ENCODE measurements around the gene EVA1A.

DNA sequence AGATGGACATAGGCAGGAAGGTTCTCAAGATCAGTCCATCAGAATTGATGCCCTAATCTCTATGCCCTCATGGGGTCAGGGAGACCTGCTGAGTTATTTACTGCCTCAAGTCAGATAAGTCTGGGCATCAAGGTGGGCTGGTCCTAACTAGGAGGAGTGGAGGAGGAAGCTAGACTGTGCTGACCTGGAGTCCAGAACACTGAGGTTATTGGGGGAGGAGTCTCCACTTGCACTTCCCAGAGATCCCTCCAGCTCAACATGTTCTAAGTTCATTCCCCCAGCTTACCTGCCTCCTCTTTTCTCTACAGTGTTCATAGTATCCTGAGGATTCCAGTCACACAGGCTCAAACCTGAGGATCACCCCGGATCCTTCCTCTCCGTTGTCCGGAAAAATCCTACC lies 19.3 kb downstream of the EVA1A start:
- TF ChIP-seq, protein P1, sequence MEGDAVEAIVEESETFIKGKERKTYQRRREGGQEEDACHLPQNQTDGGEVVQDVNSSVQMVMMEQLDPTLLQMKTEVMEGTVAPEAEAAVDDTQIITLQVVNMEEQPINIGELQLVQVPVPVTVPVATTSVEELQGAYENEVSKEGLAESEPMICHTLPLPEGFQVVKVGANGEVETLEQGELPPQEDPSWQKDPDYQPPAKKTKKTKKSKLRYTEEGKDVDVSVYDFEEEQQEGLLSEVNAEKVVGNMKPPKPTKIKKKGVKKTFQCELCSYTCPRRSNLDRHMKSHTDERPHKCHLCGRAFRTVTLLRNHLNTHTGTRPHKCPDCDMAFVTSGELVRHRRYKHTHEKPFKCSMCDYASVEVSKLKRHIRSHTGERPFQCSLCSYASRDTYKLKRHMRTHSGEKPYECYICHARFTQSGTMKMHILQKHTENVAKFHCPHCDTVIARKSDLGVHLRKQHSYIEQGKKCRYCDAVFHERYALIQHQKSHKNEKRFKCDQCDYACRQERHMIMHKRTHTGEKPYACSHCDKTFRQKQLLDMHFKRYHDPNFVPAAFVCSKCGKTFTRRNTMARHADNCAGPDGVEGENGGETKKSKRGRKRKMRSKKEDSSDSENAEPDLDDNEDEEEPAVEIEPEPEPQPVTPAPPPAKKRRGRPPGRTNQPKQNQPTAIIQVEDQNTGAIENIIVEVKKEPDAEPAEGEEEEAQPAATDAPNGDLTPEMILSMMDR (IDR thresholded peaks at IDR 0.05) = no peak
- TF ChIP-seq EP300 (IDR thresholded peaks at IDR 0.05; ENCODE audit: low read depth) (no peak), POLR2AphosphoS5 (IDR thresholded peaks at IDR 0.05) (no peak), POLR2A (IDR thresholded peaks at IDR 0.05) (no peak)

All from transverse colon (tissue), 4 donors.